Endothelial cell of umbilical vein (primary cell): Measurements from ENCODE around the gene WIF1. TPM values are rescaled to one million over a fixed set of nuclear protein-coding genes. Genes with fewer than 3 reads are reported as not detected.

Experiments
- BruUV-seq: library from RNA; stranded (reverse); fragments of 400-500 nt; replicated peaks from 2 replicates; lab custom pipeline; 2021; lab: Mats Ljungman, UMichigan
- CTCF ChIA-PET: fragments of 300-600, 350-600 bp; sonication (Branson Sonifier 250); formaldehyde crosslinking; loops from one replicate; lab custom pipeline; 2021; ENCODE audit warnings: antibody characterized with exemption, inconsistent platforms; lab: Charles Lee
- POLR2A ChIA-PET: fragments of 300-600, 350-600 bp; sonication (Branson Sonifier 250); formaldehyde crosslinking; loops from one replicate; lab custom pipeline; 2021; ENCODE audit warnings: antibody characterized with exemption, inconsistent platforms; lab: Charles Lee
- DNase-seq: peaks from one replicate; pipeline ENCODE4 v3.0.0-alpha.2; 2011; ENCODE audit warnings: low read depth, low spot score
- FAIRE-seq: peaks from 2 replicates; lab custom pipeline; 2011; peaks lifted over from hg19 to GRCh38; lab: Jason Lieb, UNC
- H2AFZ ChIP-seq: 2 replicates; pipeline ENCODE4 v1.6.0; 2012; ENCODE audit warnings: low read depth, low read length, control low read depth, inconsistent platforms
- H3K27ac ChIP-seq: 2 replicates; pipeline ENCODE4 v1.5.1; 2011; ENCODE audit warnings: low read depth, mild to moderate bottlenecking, control low read depth, low read length, moderate library complexity; ENCODE audit not compliant: insufficient read depth
- H3K27me3 ChIP-seq, 2 experiments: 2 replicates each; pipeline versions ENCODE4 v1.6.0 to v1.6.1; 2011; ENCODE audit warnings: low read length in 2 of 2, mixed read lengths in 1 of 2; ENCODE audit not compliant: control insufficient read depth in 2 of 2, insufficient read depth in 2 of 2
- H3K36me3 ChIP-seq, 2 experiments: 2 replicates in 1 of 2; 3 replicates in 1 of 2; pipeline ENCODE4 v1.5.1; 2011; ENCODE audit warnings: low read length in 2 of 2, mild to moderate bottlenecking in 1 of 2, moderate library complexity in 1 of 2; ENCODE audit not compliant: control insufficient read depth in 2 of 2, insufficient read depth in 2 of 2; ENCODE audit errors: extremely low read depth in 1 of 2
- H3K4me1 ChIP-seq: 3 replicates; pipeline ENCODE4 v1.5.1; 2011; ENCODE audit warnings: mild to moderate bottlenecking, low read length; ENCODE audit not compliant: control insufficient read depth, insufficient read depth; ENCODE audit errors: extremely low read depth
- H3K4me2 ChIP-seq: 2 replicates; pipeline ENCODE4 v1.6.1; 2011; ENCODE audit warnings: low read length, control low read depth, mixed read lengths; ENCODE audit not compliant: insufficient read depth
- H3K4me3 ChIP-seq, 3 experiments: fragments of 200-600 bp in 1 of 3; sonication (generic), shearing (Covaris generic) in 1 of 3; replicated peaks in 1 of 3; 2 replicates each; pipeline ENCODE4 v1.5.1; 2011 to 2016; ENCODE audit warnings: control low read depth in 3 of 3, low read length in 3 of 3, mild to moderate bottlenecking in 2 of 3, inconsistent platforms in 1 of 3, low read depth in 1 of 3, moderate library complexity in 1 of 3; ENCODE audit not compliant: insufficient read depth in 1 of 3
- H3K79me2 ChIP-seq: 2 replicates; pipeline ENCODE4 v1.6.0; 2012; ENCODE audit warnings: low read length, inconsistent platforms; ENCODE audit not compliant: control insufficient read depth, insufficient read depth
- H3K9ac ChIP-seq: replicated peaks from 2 replicates; pipeline ENCODE3; 2011; ENCODE audit warnings: low read length, control low read depth; ENCODE audit not compliant: insufficient read depth; ENCODE audit errors: extremely low read depth
- H3K9me1 ChIP-seq: replicated peaks from 3 replicates; pipeline ENCODE4 v1.6.0; 2011; ENCODE audit warnings: mild to moderate bottlenecking, low read length; ENCODE audit not compliant: control insufficient read depth, insufficient read depth; ENCODE audit errors: extremely low read depth
- H3K9me3 ChIP-seq: replicated peaks from 2 replicates; pipeline ENCODE4 v1.5.1; 2012; ENCODE audit warnings: low read length, inconsistent platforms; ENCODE audit not compliant: control insufficient read depth, insufficient read depth
- H4K20me1 ChIP-seq: replicated peaks from 2 replicates; pipeline ENCODE3; 2011; ENCODE audit warnings: mild to moderate bottlenecking, low read length; ENCODE audit not compliant: control insufficient read depth, insufficient read depth; ENCODE audit errors: extremely low read depth
- CTCF ChIP-seq, 2 donors: IDR thresholded peaks; 1 replicate in 1 of 2; 2 replicates in 1 of 2; pipeline ENCODE4 v1.5.1; 2011; ENCODE audit warnings: low read length in 2 of 2, mild to moderate bottlenecking in 2 of 2, moderate library complexity in 2 of 2, control low read depth in 1 of 2, inconsistent platforms in 1 of 2, low read depth in 1 of 2; ENCODE audit not compliant: insufficient read depth in 1 of 2; ENCODE audit errors: extremely low read depth in 1 of 2
- EZH2 ChIP-seq: IDR thresholded peaks from 2 replicates; pipeline ENCODE4 v1.6.1; 2012; ENCODE audit warnings: borderline replicate concordance, low read depth, mild to moderate bottlenecking, moderate library complexity, low read length, inconsistent platforms; ENCODE audit not compliant: severe bottlenecking
- FOS ChIP-seq: IDR thresholded peaks from 2 replicates; pipeline ENCODE4 v1.6.1; 2011; ENCODE audit warnings: mild to moderate bottlenecking, low read length, moderate library complexity, borderline replicate concordance; ENCODE audit not compliant: insufficient read depth
- JUN ChIP-seq: IDR thresholded peaks from 2 replicates; pipeline ENCODE4 v1.6.1; 2011; ENCODE audit warnings: borderline replicate concordance, low read depth; ENCODE audit not compliant: insufficient read length, insufficient read depth
- MAX ChIP-seq: IDR thresholded peaks from 2 replicates; pipeline ENCODE4 v1.6.1; 2011; ENCODE audit not compliant: insufficient read depth, insufficient read length
- MYC ChIP-seq: IDR thresholded peaks from one replicate; pipeline ENCODE4 v1.6.1; 2011; ENCODE audit warnings: mild to moderate bottlenecking, low read depth, low read length
- POLR2AphosphoS5 ChIP-seq: IDR thresholded peaks from 2 replicates; pipeline ENCODE4 v1.6.1; 2012; ENCODE audit warnings: low read depth, mild to moderate bottlenecking, control low read depth, low read length, moderate library complexity; ENCODE audit not compliant: insufficient read depth
- dilution Hi-C: fragments of 300-500 bp; cut with MboI; formaldehyde crosslinking; loops from one replicate; pipeline ENCODE4 v1.15.0; 2019; ENCODE audit warnings: low sequenced_read_pairs; ENCODE audit not compliant: extremely low pct_ligation_motif_present
- intact Hi-C: fragments of 100-400 bp; cut with micrococcal nuclease; formaldehyde crosslinking; loops from one replicate; pipeline ENCODE4 v1.10.0; 2022
- polyA plus RNA-seq, 4 experiments: library from polyadenylated mRNA; depleted of rRNA in 3 of 4; stranded (reverse) in 3 of 4; unstranded in 1 of 4; fragments of >200 nt; gene quantifications; 2 replicates each; pipeline versions ENCODE4 v1.2.1 to v1.2.3, GENCODE V29; 2011 to 2012; ENCODE audit warnings: missing spikeins in 1 of 4
- total RNA-seq: library from RNA; stranded (reverse); gene quantifications from 2 replicates; pipeline ENCODE4 v1.2.3, GENCODE V29; 2021

The WIF1 gene
- total and polyA plus RNA-seq, 2 donors (not counting 3 experiments of a cell fraction or from before 2014, with no cell fraction given) = not detected

- ChIA-PET POLR2A (no interaction called here), CTCF (interaction anchor here (1.0 to 1.2 kb wide), 2 partner anchors 13 to 18 kb away, joined by 3 to 4 read pairs; no protein-coding TSS in a partner anchor)
- BruUV-seq = no TSS peak
- TF ChIP-seq JUN = no peak
- TF ChIP-seq FOS = no peak
- no peak for TF ChIP-seq EZH2
- no peak for TF ChIP-seq POLR2AphosphoS5
- no peak for TF ChIP-seq MYC
- no peak for TF ChIP-seq MAX
- TF ChIP-seq CTCF (IDR thresholded peaks at IDR 0.05; ENCODE audit: extremely low read depth in 1 of 2, insufficient read depth in 1 of 2, low read depth in 1 of 2, low read length in 2 of 2) = no peak
- Histone ChIP-seq H3K27ac (no peak overlapping the region), H3K9me3 (no peaks in the 10 kb centered on the region), H3K4me1 (peaks cover 2% of the 10 kb centered on the region), H3K9ac (no peak overlapping the region), H3K4me3 (no peak overlapping the region), H3K36me3 (no peaks in the 10 kb centered on the region), H3K9me1 (no peaks in the 10 kb centered on the region), H3K4me2 (no peak overlapping the region), H4K20me1 (no peaks in the 10 kb centered on the region), H3K27me3 (peaks cover 8 to 32% of the 10 kb centered on the region in 2 experiments), H3K79me2 (no peaks in the 10 kb centered on the region), H2AFZ (no peak overlapping the region)
- no peak for FAIRE-seq
- dilution Hi-C loops = no loop called here
- intact Hi-C loops = no loop called here
- DNase-seq = no peak
These were observed 27.5 kb downstream of the WIF1 start for GRCh38 chr12:65093606-65094005.
